Left lung (tissue), 10 donors: ENCODE data around the gene HPX. TPM values are rescaled to one million over a fixed set of nuclear protein-coding genes. Genes with fewer than 3 reads are reported as not detected.

Experiments
- ATAC-seq: fragments of 200-7000 bp; cut with Tn5 transposase; one replicate; pipeline ENCODE4 v1.9.1; 2020; ENCODE audit warnings: moderate library complexity
- DNase-seq, 4 donors: peaks; one replicate each; pipeline ENCODE4 v3.0.0-alpha.2; 2013 to 2020
- H3K27ac ChIP-seq, 2 donors: fragments of 200-600 bp; sonication (generic) in 1 of 2; one replicate each; pipeline versions ENCODE4 v1.5.0 to v1.8.0; 2020 to 2021
- H3K27me3 ChIP-seq, 2 donors: fragments of 200-600 bp; sonication (generic) in 1 of 2; one replicate each; pipeline versions ENCODE4 v1.5.0 to v1.8.0; 2020 to 2021
- H3K36me3 ChIP-seq, 2 donors: fragments of 200-600 bp; sonication (generic) in 1 of 2; one replicate each; pipeline versions ENCODE4 v1.5.0 to v1.8.0; 2020 to 2021
- H3K4me1 ChIP-seq, 2 donors: fragments of 200-600 bp; one replicate each; pipeline ENCODE4 v1.8.0; 2021
- H3K4me3 ChIP-seq, 2 donors: fragments of 200-600 bp; sonication (generic) in 1 of 2; one replicate each; pipeline versions ENCODE4 v1.5.0 to v1.8.0; 2020 to 2021; ENCODE audit warnings: mild to moderate bottlenecking in 1 of 2
- H3K9me3 ChIP-seq, 2 donors: fragments of 200-600 bp; sonication (generic) in 1 of 2; one replicate each; pipeline versions ENCODE4 v1.5.0 to v1.8.0; 2020 to 2021
- CTCF ChIP-seq, 2 donors: fragments of 200-600 bp; sonication (generic) in 1 of 2; IDR thresholded peaks; one replicate each; pipeline versions ENCODE4 v1.5.0 to v1.8.0; 2021; ENCODE audit warnings: antibody characterized with exemption in 2 of 2
- intact Hi-C, 2 donors: fragments of 100-400 bp; cut with DNase I; formaldehyde crosslinking; loops; one replicate each; pipeline versions ENCODE4 v1.11.2 to v1.14.2; 2022
- polyA plus RNA-seq, 6 donors: library from polyadenylated mRNA; unstranded; fragments of 120-200 nt; gene quantifications; one replicate each; pipeline ENCODE4 v1.2.1, GENCODE V29; 2013; ENCODE audit not compliant: insufficient read length in 6 of 6
- total RNA-seq, 2 donors: library from RNA; stranded (reverse); fragmentation: NEBNext Ultra II Directional; extraction: Animal tissue kit (Norgen Biotek cat#: 25700); gene quantifications; one replicate each; pipeline ENCODE4 v1.2.1, GENCODE V29; 2021
- donor health status: DM: no; HTN: yes; CAD: no.
- donor health status: DM: no; HTN: no; CAD: no.

The HPX gene
- total and polyA plus RNA-seq, 8 donors = 0.86 to 11.4 (median 6.2) TPM

- Histone ChIP-seq H3K4me1 (no peaks in the 10 kb centered on the region), H3K27ac (no peak overlapping the region), H3K4me3 (no peak overlapping the region), H3K36me3 (no peaks in the 10 kb centered on the region), H3K9me3 (no peaks in the 10 kb centered on the region), H3K27me3 (no peaks in the 10 kb centered on the region)
- ATAC-seq = no peak
- TF ChIP-seq CTCF (IDR thresholded peaks at IDR 0.05) = no peak
- intact Hi-C loops = loop anchor here in 1 of 2 donors (10.0 kb wide), 1 partner anchor 71 kb away; no protein-coding TSS in a partner anchor
- DNase-seq = no peak
Measured at GRCh38 chr11:6433998-6434660, 6.7 kb downstream of the HPX start.

- Histone ChIP-seq H3K36me3 (no peaks in the 10 kb centered on the region), H3K27ac (no peak overlapping the region), H3K4me1 (no peaks in the 10 kb centered on the region), H3K27me3 (no peaks in the 10 kb centered on the region), H3K9me3 (no peaks in the 10 kb centered on the region), H3K4me3 (no peak overlapping the region)
- intact Hi-C loops = loop anchor here in 1 of 2 donors (10.0 kb wide), 1 partner anchor 73 kb away; no protein-coding TSS in a partner anchor
- ATAC-seq (no peak), DNase-seq (no peak)
- TF ChIP-seq CTCF (IDR thresholded peaks at IDR 0.05) = no peak
Measured at GRCh38 chr11:6431861-6432260, 8.9 kb downstream of the HPX start.

GRCh38 chr11:6427516-6427915 lies 13.3 kb downstream of the HPX start:
- ATAC-seq (no peak), DNase-seq (no peak)
- Histone ChIP-seq H3K27me3 (peaks cover 0 to 12% of the 10 kb centered on the region in 2 donors), H3K36me3 (no peaks in the 10 kb centered on the region), H3K9me3 (no peaks in the 10 kb centered on the region), H3K4me3 (no peak overlapping the region), H3K27ac (no peak overlapping the region), H3K4me1 (no peaks in the 10 kb centered on the region)
- no peak for TF ChIP-seq CTCF (IDR thresholded peaks at IDR 0.05)
- intact Hi-C loops = no loop called here

- no peak for ATAC-seq
- H3K9me3 ChIP-seq = no peaks in the 10 kb centered on the region
- H3K36me3 ChIP-seq = no peaks in the 10 kb centered on the region
- no peak overlapping the region for H3K27ac ChIP-seq
- H3K4me3 ChIP-seq = no peak overlapping the region
- intact Hi-C loops = no loop called here
- H3K4me1 ChIP-seq = peaks cover 6 to 20% of the 10 kb centered on the region in 2 donors
- no peak for TF ChIP-seq CTCF (IDR thresholded peaks at IDR 0.05)
- no peak for DNase-seq
- H3K27me3 ChIP-seq = peaks cover 0 to 42% of the 10 kb centered on the region in 2 donors
Measured at GRCh38 chr11:6420677-6421076, 20.1 kb downstream of the HPX start.

- H3K4me1 ChIP-seq = peaks cover 6 to 25% of the 10 kb centered on the region in 2 donors
- peak within 1 kb of the TSS; percentile 85 to 92 for H3K4me3 ChIP-seq
- intact Hi-C loops = no loop called here
- peak within 1 kb of the TSS; percentile 87 to 89 for H3K27ac ChIP-seq
- H3K36me3 ChIP-seq = no peaks in the 10 kb centered on the region
- DNase-seq (peak in 3 of 4 donors; percentile 75 to 85 (median 77)), ATAC-seq (peak; percentile 97)
- peaks cover 0 to 42% of the 10 kb centered on the region in 2 donors for H3K27me3 ChIP-seq
- TF ChIP-seq CTCF (IDR thresholded peaks at IDR 0.05) = no peak
- H3K9me3 ChIP-seq = no peaks in the 10 kb centered on the region
Measured at GRCh38 chr11:6419009-6419631, 21.7 kb downstream of the HPX start, which contains the start of gene APBB1. TSS of gene APBB1 (minus strand) at chr11:6419094. CDS start at chr11:6411347, 7,747 bp downstream.
